ENCODE results near the gene ELP4.
"Not testable (repeated sequence)": the region's sequence is repeated elsewhere in the genome, so short reads cannot be mapped to it uniquely, and the experiment has no call there.

Gene ELP4

DNA sequence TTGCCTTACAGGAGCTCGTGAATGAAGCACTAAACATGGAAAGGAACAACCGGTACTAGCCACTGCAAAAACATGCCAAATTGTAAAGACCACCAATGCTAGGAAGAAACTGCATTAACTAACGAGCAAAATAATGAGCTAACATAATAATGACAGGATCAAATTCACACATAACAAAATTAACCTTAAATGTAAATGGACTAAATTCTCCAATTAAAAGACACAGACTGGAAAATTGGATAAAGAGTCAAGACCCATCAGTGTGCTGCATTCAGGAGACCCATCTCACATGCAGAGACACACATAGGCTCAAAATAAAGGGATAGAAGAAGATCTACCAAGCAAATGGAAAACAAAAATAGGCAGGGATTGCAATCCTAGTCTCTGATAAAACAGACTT lies 66.2 kb downstream of the ELP4 start:
- H2BK120ac ChIP-seq (ENCODE audit: low read depth, low read length); H3K4me2 ChIP-seq (ENCODE audit: low read length, poor library complexity, severe bottlenecking); H3K36me3 ChIP-seq (ENCODE audit: control insufficient read depth in 1 of 2, insufficient read depth in 2 of 2, low read depth in 1 of 2, low read length in 2 of 2); H4K8ac ChIP-seq (ENCODE audit: low read length); H2BK15ac ChIP-seq (ENCODE audit: low read depth, poor library complexity, severe bottlenecking); H3K4me3 ChIP-seq (ENCODE audit: insufficient read depth in 1 of 2, low read depth in 1 of 2, low read length in 2 of 2); H3K4ac ChIP-seq (ENCODE audit: low read depth in 1 of 2, low read length in 2 of 2); H2AFZ ChIP-seq (ENCODE audit: low read depth, low read length); H3K27ac ChIP-seq (ENCODE audit: low read length, poor library complexity, severe bottlenecking); H2BK12ac ChIP-seq (ENCODE audit: low read length in 2 of 2); DNase-seq; H2BK5ac ChIP-seq (ENCODE audit: low read depth, low read length, poor library complexity, severe bottlenecking); H3K9me3 ChIP-seq (ENCODE audit: control insufficient read depth, low read length); H3K23ac ChIP-seq (ENCODE audit: low read length in 2 of 2); H3K14ac ChIP-seq (ENCODE audit: low read length in 2 of 2); H3K27me3 ChIP-seq (ENCODE audit: control insufficient read depth in 1 of 2, insufficient read depth in 1 of 2, low read length in 2 of 2); H2AK5ac ChIP-seq (ENCODE audit: low read length, severe bottlenecking); H3K9ac ChIP-seq (ENCODE audit: low read length); H3K4me1 ChIP-seq (ENCODE audit: control insufficient read depth, insufficient read depth, low read depth, low read length); H3K18ac ChIP-seq (ENCODE audit: low read depth in 1 of 2, low read length in 2 of 2); H4K91ac ChIP-seq (ENCODE audit: low read length); H3K79me1 ChIP-seq (replicated peaks; ENCODE audit: low read length, poor library complexity, severe bottlenecking): not testable (repeated sequence)
- WGBS: 94% methylated on average over 3 of the region's 3 CpGs

- not testable (repeated sequence) for H3K4me3 ChIP-seq (ENCODE audit: insufficient read depth in 1 of 2, low read depth in 1 of 2, low read length in 2 of 2); H2AK5ac ChIP-seq (ENCODE audit: low read length, severe bottlenecking); H3K79me1 ChIP-seq (replicated peaks; ENCODE audit: low read length, poor library complexity, severe bottlenecking); H3K4me2 ChIP-seq (ENCODE audit: low read length, poor library complexity, severe bottlenecking); H2BK120ac ChIP-seq (ENCODE audit: low read depth, low read length); H3K36me3 ChIP-seq (ENCODE audit: control insufficient read depth in 1 of 2, insufficient read depth in 2 of 2, low read depth in 1 of 2, low read length in 2 of 2); H3K4me1 ChIP-seq (ENCODE audit: control insufficient read depth, insufficient read depth, low read depth, low read length); H2BK5ac ChIP-seq (ENCODE audit: low read depth, low read length, poor library complexity, severe bottlenecking); DNase-seq; H4K8ac ChIP-seq (ENCODE audit: low read length); H3K9ac ChIP-seq (ENCODE audit: low read length); H3K27ac ChIP-seq (ENCODE audit: low read length, poor library complexity, severe bottlenecking); H4K91ac ChIP-seq (ENCODE audit: low read length); H3K4ac ChIP-seq (ENCODE audit: low read depth in 1 of 2, low read length in 2 of 2); H3K27me3 ChIP-seq (ENCODE audit: control insufficient read depth in 1 of 2, insufficient read depth in 1 of 2, low read length in 2 of 2); H2BK12ac ChIP-seq (ENCODE audit: low read length in 2 of 2); H3K18ac ChIP-seq (ENCODE audit: low read depth in 1 of 2, low read length in 2 of 2); H3K23ac ChIP-seq (ENCODE audit: low read length in 2 of 2); H3K14ac ChIP-seq (ENCODE audit: low read length in 2 of 2); H3K9me3 ChIP-seq (ENCODE audit: control insufficient read depth, low read length); H2BK15ac ChIP-seq (ENCODE audit: low read depth, poor library complexity, severe bottlenecking); H2AFZ ChIP-seq (ENCODE audit: low read depth, low read length)
- no CpG with 5 or more reads among the region's 3 CpGs for WGBS
These were observed 69.8 kb downstream of the ELP4 start for GRCh38 chr11:31579412-31579811.

DNA sequence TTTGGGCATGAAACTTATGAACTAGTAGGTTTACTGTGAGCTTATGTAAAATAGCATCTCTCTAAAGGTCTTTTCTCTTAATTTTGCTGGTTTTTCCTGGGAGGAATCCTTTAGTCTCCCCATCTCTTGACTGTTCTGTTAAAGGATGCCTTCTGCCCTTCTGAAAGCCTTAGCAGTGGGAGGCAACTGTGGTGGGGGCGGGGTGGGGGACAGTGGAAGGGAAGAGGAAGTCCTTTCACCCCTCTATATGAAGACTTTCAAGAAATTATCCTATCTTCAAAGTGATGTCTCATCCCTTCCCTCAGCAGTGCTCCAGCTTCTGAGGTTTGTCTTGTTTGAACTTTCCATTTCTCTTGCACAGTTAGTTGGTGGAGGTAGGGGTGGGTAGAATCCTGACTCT lies 73.1 kb downstream of the ELP4 start:
- Histone ChIP-seq H4K91ac (ENCODE audit: low read length) (no peak overlapping the region), H3K18ac (ENCODE audit: low read depth in 1 of 2, low read length in 2 of 2) (no peak overlapping the region), H3K4me1 (ENCODE audit: control insufficient read depth, insufficient read depth, low read depth, low read length) (no peaks in the 10 kb centered on the region), H2AFZ (ENCODE audit: low read depth, low read length) (no peak overlapping the region), H2BK120ac (ENCODE audit: low read depth, low read length) (no peak overlapping the region), H3K79me1 (replicated peaks; ENCODE audit: low read length, poor library complexity, severe bottlenecking) (peaks cover 1% of the 10 kb centered on the region), H3K4ac (ENCODE audit: low read depth in 1 of 2, low read length in 2 of 2) (no peak overlapping the region), H3K36me3 (ENCODE audit: control insufficient read depth in 1 of 2, insufficient read depth in 2 of 2, low read depth in 1 of 2, low read length in 2 of 2) (peaks cover 0 to 3% of the 10 kb centered on the region in 2 experiments), H3K4me3 (ENCODE audit: insufficient read depth in 1 of 2, low read depth in 1 of 2, low read length in 2 of 2) (no peak overlapping the region), H3K27me3 (ENCODE audit: control insufficient read depth in 1 of 2, insufficient read depth in 1 of 2, low read length in 2 of 2) (no peaks in the 10 kb centered on the region), H3K27ac (ENCODE audit: low read length, poor library complexity, severe bottlenecking) (no peak overlapping the region), H3K23ac (ENCODE audit: low read length in 2 of 2) (no peak overlapping the region), H3K9me3 (ENCODE audit: control insufficient read depth, low read length) (no peaks in the 10 kb centered on the region), H2AK5ac (ENCODE audit: low read length, severe bottlenecking) (no peak overlapping the region), H3K14ac (ENCODE audit: low read length in 2 of 2) (no peak overlapping the region), H3K9ac (ENCODE audit: low read length) (no peak overlapping the region), H3K4me2 (ENCODE audit: low read length, poor library complexity, severe bottlenecking) (no peak overlapping the region), H4K8ac (ENCODE audit: low read length) (no peak overlapping the region), H2BK15ac (ENCODE audit: low read depth, poor library complexity, severe bottlenecking) (no peak overlapping the region), H2BK12ac (ENCODE audit: low read length in 2 of 2) (no peak overlapping the region), H2BK5ac (ENCODE audit: low read depth, low read length, poor library complexity, severe bottlenecking) (no peak overlapping the region)
- no peak for DNase-seq
- no CpG with 5 or more reads among the region's 1 CpG for WGBS

- H3K4me3 ChIP-seq (ENCODE audit: insufficient read depth in 1 of 2, low read depth in 1 of 2, low read length in 2 of 2): no peak overlapping the region
- no peak overlapping the region for H4K8ac ChIP-seq (ENCODE audit: low read length)
- no peak overlapping the region for H3K9ac ChIP-seq (ENCODE audit: low read length)
- no peaks in the 10 kb centered on the region for H3K36me3 ChIP-seq (ENCODE audit: control insufficient read depth in 1 of 2, insufficient read depth in 2 of 2, low read depth in 1 of 2, low read length in 2 of 2)
- H3K14ac ChIP-seq (ENCODE audit: low read length in 2 of 2): no peak overlapping the region
- no peak overlapping the region for H2BK15ac ChIP-seq (ENCODE audit: low read depth, poor library complexity, severe bottlenecking)
- H3K18ac ChIP-seq (ENCODE audit: low read depth in 1 of 2, low read length in 2 of 2): no peak overlapping the region
- H3K79me1 ChIP-seq (replicated peaks; ENCODE audit: low read length, poor library complexity, severe bottlenecking): no peaks in the 10 kb centered on the region
- no CpG with 5 or more reads among the region's 2 CpGs for WGBS
- no peak overlapping the region for H2BK12ac ChIP-seq (ENCODE audit: low read length in 2 of 2)
- no peak overlapping the region for H2AFZ ChIP-seq (ENCODE audit: low read depth, low read length)
- no peak overlapping the region for H4K91ac ChIP-seq (ENCODE audit: low read length)
- no peak overlapping the region for H3K4me2 ChIP-seq (ENCODE audit: low read length, poor library complexity, severe bottlenecking)
- no peaks in the 10 kb centered on the region for H3K4me1 ChIP-seq (ENCODE audit: control insufficient read depth, insufficient read depth, low read depth, low read length)
- no peaks in the 10 kb centered on the region for H3K27me3 ChIP-seq (ENCODE audit: control insufficient read depth in 1 of 2, insufficient read depth in 1 of 2, low read length in 2 of 2)
- H2BK5ac ChIP-seq (ENCODE audit: low read depth, low read length, poor library complexity, severe bottlenecking): no peak overlapping the region
- no peak for DNase-seq
- H3K23ac ChIP-seq (ENCODE audit: low read length in 2 of 2): no peak overlapping the region
- H3K27ac ChIP-seq (ENCODE audit: low read length, poor library complexity, severe bottlenecking): no peak overlapping the region
- H2BK120ac ChIP-seq (ENCODE audit: low read depth, low read length): no peak overlapping the region
- no peak overlapping the region for H2AK5ac ChIP-seq (ENCODE audit: low read length, severe bottlenecking)
- H3K4ac ChIP-seq (ENCODE audit: low read depth in 1 of 2, low read length in 2 of 2): no peak overlapping the region
- no peaks in the 10 kb centered on the region for H3K9me3 ChIP-seq (ENCODE audit: control insufficient read depth, low read length)
These were observed 88.9 kb downstream of the ELP4 start for GRCh38 chr11:31598454-31598853.

Measured in mesenchymal stem cell (in vitro differentiated cells and primary cell).